Uterus (tissue), 4 donors: ENCODE data around the gene MTMR10. TPM values are rescaled to one million over a fixed set of nuclear protein-coding genes. Genes with fewer than 3 reads are reported as not detected.

Experiments
- DNase-seq, 2 donors: peaks; one replicate each; pipeline ENCODE4 v3.0.0-alpha.2; 2019 to 2020
- H3K27ac ChIP-seq, 2 donors: fragments of 200-600 bp; sonication (generic); 1 replicate in 1 of 2; 2 replicates in 1 of 2; pipeline ENCODE4 v1.5.1; 2016 to 2018
- H3K27me3 ChIP-seq, 2 donors: fragments of 200-600 bp; sonication (generic); one replicate each; pipeline ENCODE4 v1.5.1; 2018 to 2019; ENCODE audit warnings: control low read depth in 1 of 2
- H3K36me3 ChIP-seq, 2 donors: fragments of 200-600 bp; sonication (generic); one replicate each; pipeline ENCODE4 v1.5.1; 2019; ENCODE audit warnings: control low read depth in 1 of 2
- H3K4me1 ChIP-seq, 2 donors: fragments of 200-600 bp; sonication (generic); one replicate each; pipeline ENCODE4 v1.5.1; 2018 to 2019; ENCODE audit warnings: control low read depth in 1 of 2
- H3K4me3 ChIP-seq, 2 donors: fragments of 200-600 bp; sonication (generic); 1 replicate in 1 of 2; 2 replicates in 1 of 2; pipeline ENCODE4 v1.5.1; 2018 to 2019; ENCODE audit warnings: mild to moderate bottlenecking in 1 of 2
- H3K9me3 ChIP-seq, 2 donors: fragments of 200-600 bp; sonication (generic); one replicate each; pipeline ENCODE4 v1.5.1; 2019; ENCODE audit warnings: control low read depth in 1 of 2
- POLR2A ChIP-seq, 2 donors: fragments of 450-650 bp; IDR thresholded peaks; one replicate each; pipeline ENCODE4 v1.6.1; 2016; ENCODE audit warnings: antibody characterized with exemption in 2 of 2, mild to moderate bottlenecking in 1 of 2, moderate library complexity in 1 of 2
- intact Hi-C: fragments of 100-400 bp; cut with DNase I; formaldehyde crosslinking; loops from one replicate; pipeline ENCODE4 v1.15.1; 2023; ENCODE audit warnings: low total_unique reads
- total RNA-seq, 4 donors: library from RNA; depleted of rRNA in 3 of 4; stranded (reverse); fragments of >200 nt in 3 of 4; gene quantifications; one replicate each; pipeline versions ENCODE4 v1.1.0 to v1.2.4, GENCODE V29; 2014 to 2023
- TF ChIP-seq, protein P1 (sequence below), 4 experiments: fragments of 200-600 bp in 2 of 4; fragments of 450-650 bp in 2 of 4; sonication (generic) in 2 of 4; IDR thresholded peaks; one replicate each; pipeline ENCODE4 v1.5.1; 2016 to 2019; ENCODE audit warnings: antibody characterized with exemption in 4 of 4, mild to moderate bottlenecking in 2 of 4, moderate library complexity in 1 of 4
- donor health status: DM: yes; HTN: yes; CAD: no.

The MTMR10 gene
- total RNA-seq, 4 donors from 2014 or later: 11.8 to 34.2 (median 19.1) TPM

- no peaks in the 10 kb centered on the region for H3K9me3 ChIP-seq
- TF ChIP-seq, protein P1, sequence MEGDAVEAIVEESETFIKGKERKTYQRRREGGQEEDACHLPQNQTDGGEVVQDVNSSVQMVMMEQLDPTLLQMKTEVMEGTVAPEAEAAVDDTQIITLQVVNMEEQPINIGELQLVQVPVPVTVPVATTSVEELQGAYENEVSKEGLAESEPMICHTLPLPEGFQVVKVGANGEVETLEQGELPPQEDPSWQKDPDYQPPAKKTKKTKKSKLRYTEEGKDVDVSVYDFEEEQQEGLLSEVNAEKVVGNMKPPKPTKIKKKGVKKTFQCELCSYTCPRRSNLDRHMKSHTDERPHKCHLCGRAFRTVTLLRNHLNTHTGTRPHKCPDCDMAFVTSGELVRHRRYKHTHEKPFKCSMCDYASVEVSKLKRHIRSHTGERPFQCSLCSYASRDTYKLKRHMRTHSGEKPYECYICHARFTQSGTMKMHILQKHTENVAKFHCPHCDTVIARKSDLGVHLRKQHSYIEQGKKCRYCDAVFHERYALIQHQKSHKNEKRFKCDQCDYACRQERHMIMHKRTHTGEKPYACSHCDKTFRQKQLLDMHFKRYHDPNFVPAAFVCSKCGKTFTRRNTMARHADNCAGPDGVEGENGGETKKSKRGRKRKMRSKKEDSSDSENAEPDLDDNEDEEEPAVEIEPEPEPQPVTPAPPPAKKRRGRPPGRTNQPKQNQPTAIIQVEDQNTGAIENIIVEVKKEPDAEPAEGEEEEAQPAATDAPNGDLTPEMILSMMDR (IDR thresholded peaks at IDR 0.05): no peak
- no peak for TF ChIP-seq POLR2A (IDR thresholded peaks at IDR 0.05)
- H3K27me3 ChIP-seq: no peaks in the 10 kb centered on the region
- H3K4me1 ChIP-seq: no peaks in the 10 kb centered on the region
- intact Hi-C loops: no loop called here
- no peak overlapping the region for H3K27ac ChIP-seq
- H3K36me3 ChIP-seq: no peaks in the 10 kb centered on the region
- no peak overlapping the region for H3K4me3 ChIP-seq
- no peak for DNase-seq
Observed at GRCh38 chr15:30928076-30928475, 63.4 kb downstream of the MTMR10 start.

- intact Hi-C loops: no loop called here
- Histone ChIP-seq H3K27me3 (no peaks in the 10 kb centered on the region), H3K4me1 (no peaks in the 10 kb centered on the region), H3K4me3 (no peak overlapping the region), H3K36me3 (no peaks in the 10 kb centered on the region), H3K27ac (no peak overlapping the region), H3K9me3 (no peaks in the 10 kb centered on the region)
- DNase-seq: no peak
- TF ChIP-seq POLR2A (IDR thresholded peaks at IDR 0.05): no peak
- TF ChIP-seq, protein P1 (IDR thresholded peaks at IDR 0.05): no peak
Observed at GRCh38 chr15:30927148-30927761, 64.2 kb downstream of the MTMR10 start.

DNA sequence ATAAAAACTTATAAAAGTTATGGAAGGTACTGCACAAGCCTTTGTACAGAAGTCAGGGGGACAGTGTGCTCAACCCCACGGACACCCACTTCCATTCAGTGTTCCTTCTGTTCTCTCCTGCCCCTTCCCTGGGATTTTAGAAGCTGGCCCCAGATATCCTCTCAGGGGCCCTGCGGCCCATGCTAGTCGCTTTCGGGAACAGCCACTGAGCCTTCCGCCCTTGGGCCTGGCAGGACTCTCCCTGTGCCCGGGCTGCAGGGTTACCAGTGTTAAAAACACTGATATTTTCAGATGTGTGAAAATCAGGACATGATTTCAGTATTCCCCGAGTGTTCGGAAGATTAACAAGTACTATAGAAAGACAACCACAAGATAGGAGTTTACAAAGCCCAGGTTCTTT lies 65.3 kb downstream of the MTMR10 start:
- H3K27me3 ChIP-seq: no peaks in the 10 kb centered on the region
- no peaks in the 10 kb centered on the region for H3K9me3 ChIP-seq
- no peak overlapping the region for H3K4me3 ChIP-seq
- TF ChIP-seq POLR2A (IDR thresholded peaks at IDR 0.05): no peak
- TF ChIP-seq, protein P1 (IDR thresholded peaks at IDR 0.05): no peak
- DNase-seq: no peak
- intact Hi-C loops: no loop called here
- no peak overlapping the region for H3K27ac ChIP-seq
- H3K36me3 ChIP-seq: no peaks in the 10 kb centered on the region
- no peaks in the 10 kb centered on the region for H3K4me1 ChIP-seq

DNA sequence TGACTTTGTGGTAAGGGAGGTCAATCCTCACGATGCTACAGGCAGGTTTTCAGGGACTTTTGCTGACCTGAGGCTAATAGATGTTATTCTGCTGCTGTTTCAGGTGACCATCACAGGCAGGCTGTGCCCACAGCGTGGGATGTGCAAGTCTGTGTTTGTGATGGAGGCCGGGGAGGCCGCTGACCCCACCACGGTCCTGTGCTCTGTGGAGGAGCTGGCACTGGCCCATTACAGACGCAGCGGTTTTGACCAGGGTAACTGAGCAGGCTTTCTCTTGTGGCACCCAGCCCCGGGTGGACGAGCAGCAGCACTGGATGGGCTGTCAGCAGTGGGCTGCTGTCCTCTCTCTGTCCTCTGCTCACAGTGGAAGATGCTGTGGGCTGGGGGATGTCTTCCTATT lies 65.7 kb downstream of the MTMR10 start:
- no peaks in the 10 kb centered on the region for H3K27me3 ChIP-seq
- no peaks in the 10 kb centered on the region for H3K36me3 ChIP-seq
- intact Hi-C loops: no loop called here
- no peak for TF ChIP-seq POLR2A (IDR thresholded peaks at IDR 0.05)
- TF ChIP-seq, protein P1 (IDR thresholded peaks at IDR 0.05): no peak
- no peaks in the 10 kb centered on the region for H3K4me1 ChIP-seq
- H3K9me3 ChIP-seq: no peaks in the 10 kb centered on the region
- H3K27ac ChIP-seq: no peak overlapping the region
- DNase-seq: no peak
- no peak overlapping the region for H3K4me3 ChIP-seq

- no peak overlapping the region for H3K27ac ChIP-seq
- intact Hi-C loops: no loop called here
- no peaks in the 10 kb centered on the region for H3K9me3 ChIP-seq
- H3K27me3 ChIP-seq: no peaks in the 10 kb centered on the region
- no peak for DNase-seq
- no peak overlapping the region for H3K4me3 ChIP-seq
- no peaks in the 10 kb centered on the region for H3K36me3 ChIP-seq
- H3K4me1 ChIP-seq: no peaks in the 10 kb centered on the region
- TF ChIP-seq, protein P1 (IDR thresholded peaks at IDR 0.05): no peak
- TF ChIP-seq POLR2A (IDR thresholded peaks at IDR 0.05): no peak
Observed at GRCh38 chr15:30924353-30924752, 67.1 kb downstream of the MTMR10 start.
